Natural killer cell (primary cell): ENCODE measurements around the gene CAPN13. TPM values are rescaled to one million over a fixed set of nuclear protein-coding genes. Genes with fewer than 3 reads are reported as not detected.

Source experiments
- ATAC-seq, 3 donors: fragments of 150-1000 bp in 2 of 3; fragments of 200-7000 bp in 1 of 3; cut with Tn5 transposase; 1 replicate in 1 of 3; 2 replicates in 2 of 3; pipeline ENCODE4 v1.10.0; 2021; ENCODE audit warnings: mild to moderate bottlenecking in 2 of 3, moderate library complexity in 2 of 3
- DNase-seq, 2 donors: peaks; one replicate each; pipeline versions ENCODE4 v3.0.0 to v3.0.0-alpha.2; 2013 to 2021; ENCODE audit warnings: mixed read lengths in 1 of 2
- H3K27ac ChIP-seq: one replicate; pipeline ENCODE4 v1.5.1; 2013; ENCODE audit warnings: mild to moderate bottlenecking, low read length
- H3K27me3 ChIP-seq: one replicate; pipeline ENCODE4 v1.6.1; 2013; ENCODE audit warnings: low read length; ENCODE audit not compliant: control insufficient read depth, insufficient read depth
- H3K36me3 ChIP-seq: one replicate; pipeline ENCODE4 v1.6.1; 2013; ENCODE audit warnings: low read length; ENCODE audit not compliant: control insufficient read depth, insufficient read depth
- H3K4me1 ChIP-seq: one replicate; pipeline ENCODE4 v1.6.1; 2013; ENCODE audit warnings: low read length; ENCODE audit not compliant: control insufficient read depth, insufficient read depth
- H3K4me3 ChIP-seq: one replicate; pipeline ENCODE4 v1.5.1; 2013; ENCODE audit warnings: low read length
- H3K9me3 ChIP-seq: one replicate; pipeline ENCODE4 v1.6.1; 2013; ENCODE audit warnings: low read length; ENCODE audit not compliant: control insufficient read depth, insufficient read depth
- H3K27ac Mint-ChIP-seq, 2 donors: one replicate each; pipeline ENCODE4 v1.8.0; 2022; ENCODE audit warnings: mild to moderate bottlenecking in 2 of 2, mixed read lengths in 2 of 2, moderate library complexity in 1 of 2
- H3K27me3 Mint-ChIP-seq, 2 donors: one replicate each; pipeline ENCODE4 v1.8.0; 2022; ENCODE audit warnings: low read depth in 2 of 2, mixed read lengths in 2 of 2
- H3K36me3 Mint-ChIP-seq: one replicate; pipeline ENCODE4 v1.8.0; 2022; ENCODE audit warnings: mixed read lengths
- H3K4me1 Mint-ChIP-seq, 2 donors: one replicate each; pipeline ENCODE4 v1.8.0; 2022; ENCODE audit warnings: mixed read lengths in 2 of 2
- H3K4me3 Mint-ChIP-seq: one replicate; pipeline ENCODE4 v1.8.0; 2022; ENCODE audit warnings: mild to moderate bottlenecking, moderate library complexity, mixed read lengths
- H3K9me3 Mint-ChIP-seq, 2 donors: one replicate each; pipeline ENCODE4 v1.8.0; 2022; ENCODE audit warnings: mixed read lengths in 2 of 2
- WGBS: methylation state at CpG from one replicate; pipeline ENCODE4 v1.1.7; 2013; ENCODE audit warnings: missing lambda C conversion rate; ENCODE audit not compliant: insufficient coverage; 5-methylcytosine and 5-hydroxymethylcytosine counted together
- intact Hi-C: fragments of 100-400 bp; cut with micrococcal nuclease; formaldehyde crosslinking; loops from one replicate; pipeline ENCODE4 v1.14.2; 2022
- total RNA-seq, 4 donors: library from RNA; stranded (reverse); fragments of 120-200 nt in 1 of 4; gene quantifications; one replicate each; pipeline versions ENCODE4 v1.2.3 to v1.2.4, GENCODE V29; 2013 to 2022
- TF ChIP-seq, protein P1 (sequence below): fragments of 200-600 bp; IDR thresholded peaks from one replicate; pipeline ENCODE4 v1.8.0; 2022; ENCODE audit warnings: antibody characterized with exemption

CAPN13 gene
- total RNA-seq, 3 donors from 2014 or later (not counting 1 experiment from before 2014, with no cell fraction given) = not detected

DNA sequence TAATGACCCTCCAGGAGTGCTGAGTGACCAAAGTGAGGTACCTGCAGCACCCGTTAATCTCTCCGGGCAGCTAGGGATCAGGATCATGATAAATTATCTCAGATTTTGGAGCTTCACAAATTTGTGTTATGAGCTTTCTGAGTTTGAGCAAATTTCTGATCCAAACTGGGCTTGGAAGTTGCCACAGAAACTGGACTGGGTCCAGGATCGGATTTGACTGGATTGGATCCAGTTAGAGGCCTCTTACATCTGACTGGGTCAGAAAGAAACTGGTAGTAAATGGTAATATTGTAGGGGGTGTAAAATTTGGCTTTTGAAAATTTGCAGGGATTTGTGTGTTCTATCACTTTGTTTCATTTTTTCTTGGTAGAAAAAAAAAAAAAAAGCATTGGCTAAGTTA, 19.7 kb upstream of the CAPN13 start:
- no peak for ATAC-seq
- WGBS = 90% methylated on average over 3 of the region's 3 CpGs
- Mint-ChIP-seq H3K4me3 (no peak overlapping the region), H3K36me3 (no peaks in the 10 kb centered on the region), H3K27ac (no peak overlapping the region), H3K4me1 (no peaks in the 10 kb centered on the region), H3K27me3 (peaks cover 0 to 19% of the 10 kb centered on the region in 2 donors), H3K9me3 (peaks cover 0 to 2% of the 10 kb centered on the region in 2 donors)
- Histone ChIP-seq H3K4me3 (no peak overlapping the region), H3K4me1 (no peaks in the 10 kb centered on the region), H3K9me3 (no peaks in the 10 kb centered on the region), H3K36me3 (no peaks in the 10 kb centered on the region), H3K27me3 (no peaks in the 10 kb centered on the region), H3K27ac (no peak overlapping the region)
- DNase-seq = no peak
- TF ChIP-seq, protein P1, sequence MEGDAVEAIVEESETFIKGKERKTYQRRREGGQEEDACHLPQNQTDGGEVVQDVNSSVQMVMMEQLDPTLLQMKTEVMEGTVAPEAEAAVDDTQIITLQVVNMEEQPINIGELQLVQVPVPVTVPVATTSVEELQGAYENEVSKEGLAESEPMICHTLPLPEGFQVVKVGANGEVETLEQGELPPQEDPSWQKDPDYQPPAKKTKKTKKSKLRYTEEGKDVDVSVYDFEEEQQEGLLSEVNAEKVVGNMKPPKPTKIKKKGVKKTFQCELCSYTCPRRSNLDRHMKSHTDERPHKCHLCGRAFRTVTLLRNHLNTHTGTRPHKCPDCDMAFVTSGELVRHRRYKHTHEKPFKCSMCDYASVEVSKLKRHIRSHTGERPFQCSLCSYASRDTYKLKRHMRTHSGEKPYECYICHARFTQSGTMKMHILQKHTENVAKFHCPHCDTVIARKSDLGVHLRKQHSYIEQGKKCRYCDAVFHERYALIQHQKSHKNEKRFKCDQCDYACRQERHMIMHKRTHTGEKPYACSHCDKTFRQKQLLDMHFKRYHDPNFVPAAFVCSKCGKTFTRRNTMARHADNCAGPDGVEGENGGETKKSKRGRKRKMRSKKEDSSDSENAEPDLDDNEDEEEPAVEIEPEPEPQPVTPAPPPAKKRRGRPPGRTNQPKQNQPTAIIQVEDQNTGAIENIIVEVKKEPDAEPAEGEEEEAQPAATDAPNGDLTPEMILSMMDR = no peak
- intact Hi-C loops = no loop called here

DNA sequence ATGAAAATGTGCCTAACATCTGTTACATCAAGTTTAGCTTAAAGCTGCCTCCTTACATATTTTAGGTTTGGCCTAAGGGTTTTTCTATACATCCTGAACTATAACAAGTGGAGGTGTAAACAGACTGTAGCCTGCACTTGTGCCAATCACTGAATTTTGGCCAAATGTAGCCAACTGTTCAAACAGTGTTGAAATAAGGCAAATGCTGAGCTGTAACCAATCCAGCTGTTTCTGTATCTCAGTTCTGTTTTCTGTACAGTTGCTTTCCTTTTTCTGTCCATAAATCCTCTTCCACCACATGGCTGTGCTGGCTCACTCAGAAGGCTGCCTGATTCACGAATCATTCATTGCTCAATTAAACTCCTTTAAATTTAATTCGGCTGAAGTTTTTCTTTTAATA, 19.2 kb upstream of the CAPN13 start:
- peaks cover 0 to 2% of the 10 kb centered on the region in 2 donors for H3K9me3 Mint-ChIP-seq
- Histone ChIP-seq H3K4me3 (no peak overlapping the region), H3K27me3 (no peaks in the 10 kb centered on the region), H3K4me1 (no peaks in the 10 kb centered on the region), H3K9me3 (no peaks in the 10 kb centered on the region), H3K36me3 (no peaks in the 10 kb centered on the region), H3K27ac (no peak overlapping the region)
- H3K36me3 Mint-ChIP-seq = no peaks in the 10 kb centered on the region
- DNase-seq = no peak
- H3K27ac Mint-ChIP-seq = no peak overlapping the region
- TF ChIP-seq, protein P1 = no peak
- H3K4me1 Mint-ChIP-seq = no peaks in the 10 kb centered on the region
- WGBS = 95% methylated on average over 2 of the region's 2 CpGs
- peaks cover 0 to 19% of the 10 kb centered on the region in 2 donors for H3K27me3 Mint-ChIP-seq
- intact Hi-C loops = no loop called here
- no peak overlapping the region for H3K4me3 Mint-ChIP-seq
- ATAC-seq = no peak

DNA sequence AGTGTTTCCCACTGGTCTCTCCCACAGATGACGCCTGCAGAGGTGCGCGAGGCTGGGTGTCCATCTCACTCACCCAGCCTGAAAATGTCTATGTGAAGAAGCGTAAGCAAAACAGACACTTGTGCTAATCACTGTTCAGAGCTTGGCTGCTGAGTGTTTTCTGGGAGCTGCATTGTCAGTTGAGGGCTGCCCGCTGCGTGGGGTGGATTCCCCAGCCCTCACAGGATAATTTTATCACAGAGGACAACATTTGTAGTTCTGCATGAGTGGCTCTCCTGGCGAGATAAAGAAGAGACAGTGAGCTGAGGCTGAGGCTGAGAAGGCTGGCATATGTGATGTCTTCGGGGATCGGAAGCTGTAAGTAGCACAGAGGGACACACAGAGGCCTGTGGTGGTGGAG, 16.2 kb upstream of the CAPN13 start:
- Histone ChIP-seq H3K36me3 (no peaks in the 10 kb centered on the region), H3K4me3 (no peak overlapping the region), H3K9me3 (no peaks in the 10 kb centered on the region), H3K27ac (no peak overlapping the region), H3K27me3 (no peaks in the 10 kb centered on the region), H3K4me1 (no peaks in the 10 kb centered on the region)
- Mint-ChIP-seq H3K27ac (no peak overlapping the region), H3K36me3 (no peaks in the 10 kb centered on the region), H3K9me3 (no peaks in the 10 kb centered on the region), H3K4me3 (no peak overlapping the region), H3K27me3 (peaks cover 0 to 2% of the 10 kb centered on the region in 2 donors), H3K4me1 (no peaks in the 10 kb centered on the region)
- DNase-seq = no peak
- TF ChIP-seq, protein P1 = no peak
- ATAC-seq = no peak
- 91% methylated on average over 9 of the region's 9 CpGs for WGBS
- intact Hi-C loops = no loop called here

DNA sequence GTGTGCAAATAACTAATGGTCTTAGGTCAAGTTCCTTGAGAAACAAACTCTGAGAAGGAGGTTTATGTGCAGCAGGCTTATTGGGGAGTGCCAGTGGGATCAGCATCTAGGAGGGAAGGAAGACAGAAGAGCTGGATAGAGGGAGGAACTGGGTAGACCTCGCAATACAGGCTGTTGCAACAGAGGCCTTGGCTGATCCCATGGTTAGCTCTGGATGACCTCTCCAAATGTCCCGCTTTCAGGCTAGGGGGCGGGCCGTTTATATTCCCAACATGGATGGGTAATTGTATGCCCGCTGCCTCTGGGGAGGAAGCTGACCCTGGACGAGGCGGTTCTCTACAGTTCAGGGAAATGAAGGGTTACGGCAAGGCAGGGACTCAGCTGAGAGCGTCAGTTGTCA, 14.7 kb upstream of the CAPN13 start:
- Mint-ChIP-seq H3K4me1 (no peaks in the 10 kb centered on the region), H3K4me3 (no peak overlapping the region), H3K9me3 (no peaks in the 10 kb centered on the region), H3K27me3 (peaks cover 0 to 2% of the 10 kb centered on the region in 2 donors), H3K36me3 (no peaks in the 10 kb centered on the region), H3K27ac (no peak overlapping the region)
- no peak for DNase-seq
- intact Hi-C loops = no loop called here
- Histone ChIP-seq H3K4me3 (no peak overlapping the region), H3K36me3 (no peaks in the 10 kb centered on the region), H3K27ac (no peak overlapping the region), H3K27me3 (no peaks in the 10 kb centered on the region), H3K4me1 (no peaks in the 10 kb centered on the region), H3K9me3 (no peaks in the 10 kb centered on the region)
- 91% methylated on average over 9 of the region's 9 CpGs for WGBS
- TF ChIP-seq, protein P1 = no peak
- ATAC-seq = no peak
